GM10847 (cell line): ENCODE measurements around the gene CNPY1.

Experiments
- POLR2A ChIP-seq: IDR thresholded peaks from 2 replicates; pipeline ENCODE4 v1.6.1; 2011; ENCODE audit not compliant: insufficient read length; ENCODE audit errors: extremely low read depth

CNPY1 gene

DNA sequence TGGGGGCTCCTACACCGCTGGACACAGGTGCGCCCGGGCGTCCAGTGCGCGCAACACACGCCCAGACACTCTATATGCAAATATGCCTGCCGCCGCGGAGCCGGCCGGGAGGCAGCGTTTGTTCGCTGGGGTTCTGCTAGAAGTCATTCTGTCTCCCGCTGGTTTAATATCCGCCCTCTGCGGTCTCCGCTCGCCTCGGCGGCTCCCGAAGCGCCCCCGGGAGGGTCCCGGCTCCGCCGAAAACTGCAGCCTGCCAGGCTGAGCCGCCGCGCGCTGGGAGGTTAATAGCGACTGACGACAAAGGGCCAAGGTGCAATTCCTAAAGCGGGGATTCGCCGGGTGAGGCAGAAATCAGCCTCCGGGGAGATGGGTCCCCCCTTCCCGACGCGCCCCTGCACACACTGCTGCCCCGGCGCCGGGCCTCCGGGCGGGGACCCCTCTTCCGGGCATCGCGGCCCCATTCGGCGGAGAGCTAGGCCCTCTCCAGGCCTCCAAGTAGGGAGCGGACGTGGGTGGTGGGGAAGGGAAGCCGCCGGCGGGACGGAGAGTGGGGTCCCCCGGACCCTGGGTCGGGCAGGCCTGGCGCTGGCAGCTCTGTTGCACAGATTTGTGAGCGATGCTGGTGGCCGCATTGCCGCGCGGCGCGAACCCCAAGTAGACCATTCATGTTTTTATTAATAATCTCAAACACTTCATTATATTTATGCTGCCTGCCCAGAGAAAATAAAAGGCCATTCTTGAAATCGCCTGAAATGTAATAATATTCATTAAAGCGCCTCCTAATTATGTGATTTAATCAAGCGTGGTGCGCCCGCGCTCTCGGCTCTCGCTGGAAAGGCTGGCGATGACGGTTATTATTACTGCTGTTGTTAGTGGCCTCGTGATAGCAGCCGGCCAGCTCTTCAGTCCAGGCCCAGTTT is 79.3 kb downstream of the CNPY1 start:
- TF ChIP-seq POLR2A: no peak

- TF ChIP-seq POLR2A: no peak
Observed at GRCh38 chr7:155466142-155466813, 80.1 kb downstream of the CNPY1 start.

DNA sequence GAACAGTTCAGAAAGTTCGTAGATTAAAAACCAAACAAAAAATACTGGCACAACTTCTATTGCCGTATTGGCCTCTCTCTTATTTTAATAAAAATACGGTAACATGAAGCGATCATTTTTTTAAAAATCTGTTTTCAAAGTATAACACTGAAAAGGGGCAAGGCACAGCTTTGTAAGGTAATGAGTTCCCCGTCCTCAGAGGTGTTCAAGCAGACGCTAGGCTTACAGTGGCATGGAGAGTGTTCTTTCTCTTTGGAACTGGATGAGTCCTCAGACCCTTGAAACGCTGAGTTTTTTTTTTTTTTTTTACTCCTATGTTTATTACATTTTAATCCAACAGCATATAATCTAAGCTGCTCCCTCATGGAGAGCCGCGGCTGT is 80.6 kb downstream of the CNPY1 start:
- TF ChIP-seq POLR2A: no peak

DNA sequence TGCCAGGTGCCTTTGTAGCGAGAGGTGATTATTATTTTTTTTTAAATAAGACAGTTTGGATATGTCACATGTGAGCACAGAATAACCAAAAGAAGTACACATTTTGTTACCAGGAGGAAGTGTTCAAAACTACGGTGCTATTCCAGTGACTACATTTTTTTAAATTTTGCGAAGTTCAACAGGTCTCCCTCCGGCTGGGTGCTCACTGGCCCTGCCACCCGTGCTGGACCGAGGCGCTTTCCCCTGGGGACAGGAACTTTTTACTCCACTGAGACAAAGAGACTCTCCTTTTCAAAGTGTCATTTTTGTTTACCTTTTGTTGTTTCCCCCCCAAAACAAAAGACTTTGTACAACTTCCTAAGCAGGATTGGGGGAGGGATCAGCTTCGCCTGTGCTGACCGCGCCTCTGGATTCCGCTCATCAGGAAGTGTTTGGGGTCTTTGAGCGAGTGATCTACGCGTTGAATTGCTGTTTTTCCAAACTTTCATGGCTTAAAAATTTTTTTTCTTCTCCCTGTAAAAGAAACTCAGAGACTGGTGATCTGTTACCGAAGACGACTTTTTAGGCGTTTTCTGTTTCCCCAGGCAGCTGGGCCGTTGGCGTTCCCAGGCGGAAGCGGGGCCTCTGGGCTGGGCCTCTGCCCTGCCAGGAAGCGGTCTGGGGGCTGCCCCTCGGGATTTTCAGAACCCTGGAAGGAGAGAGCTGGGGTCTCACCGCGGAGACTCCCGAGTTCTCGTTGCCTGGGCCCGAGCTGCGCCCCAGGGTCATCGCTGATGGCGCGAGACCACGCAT is 81.2 kb downstream of the CNPY1 start:
- no peak for TF ChIP-seq POLR2A

- TF ChIP-seq POLR2A: no peak
Observed at GRCh38 chr7:155464183-155464582, 82.2 kb downstream of the CNPY1 start.

- no peak for TF ChIP-seq POLR2A
Observed at GRCh38 chr7:155463114-155463811, 83.1 kb downstream of the CNPY1 start.

GRCh38 chr7:155462163-155462735 is 84.1 kb downstream of the CNPY1 start:
- no peak for TF ChIP-seq POLR2A

GRCh38 chr7:155461631-155462030 is 84.7 kb downstream of the CNPY1 start:
- no peak for TF ChIP-seq POLR2A

DNA sequence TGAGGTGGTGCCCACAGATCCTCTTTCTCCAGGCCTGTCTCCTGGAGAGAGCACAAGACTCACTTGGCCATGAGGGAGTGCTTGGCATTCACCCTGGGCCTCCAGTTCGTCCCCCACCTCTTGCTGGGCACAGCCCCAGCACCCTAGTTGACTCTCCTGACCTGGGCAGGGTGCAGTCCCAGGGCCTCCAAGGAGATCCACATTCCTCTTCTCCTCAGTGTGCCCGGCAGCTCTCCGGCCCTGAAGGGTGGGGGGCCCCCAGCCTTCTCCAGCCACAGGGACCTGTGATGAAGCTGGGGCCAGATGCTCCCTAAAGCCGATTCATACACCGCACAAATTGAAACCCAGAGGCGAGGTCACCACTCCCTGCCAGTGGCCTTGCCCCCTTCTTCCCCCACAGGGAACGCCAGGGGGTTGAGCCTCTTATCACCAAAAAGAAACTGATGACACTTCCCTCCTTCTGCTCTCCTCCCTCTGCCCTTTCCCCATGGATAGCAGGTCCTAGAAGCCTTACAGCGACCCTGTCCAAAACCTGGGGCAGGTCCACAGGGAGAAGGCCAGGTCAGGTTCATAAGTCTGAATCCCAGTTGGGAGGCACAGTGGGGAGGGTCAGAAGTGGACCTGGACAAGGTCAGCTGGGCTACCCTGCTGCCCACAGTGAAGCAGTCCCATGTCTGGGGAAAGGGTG is 85.3 kb downstream of the CNPY1 start:
- no peak for TF ChIP-seq POLR2A

- no peak for TF ChIP-seq POLR2A
Observed at GRCh38 chr7:155459700-155460461, 86.5 kb downstream of the CNPY1 start.

- TF ChIP-seq POLR2A: no peak
Observed at GRCh38 chr7:155458878-155459699, 87.3 kb downstream of the CNPY1 start.

DNA sequence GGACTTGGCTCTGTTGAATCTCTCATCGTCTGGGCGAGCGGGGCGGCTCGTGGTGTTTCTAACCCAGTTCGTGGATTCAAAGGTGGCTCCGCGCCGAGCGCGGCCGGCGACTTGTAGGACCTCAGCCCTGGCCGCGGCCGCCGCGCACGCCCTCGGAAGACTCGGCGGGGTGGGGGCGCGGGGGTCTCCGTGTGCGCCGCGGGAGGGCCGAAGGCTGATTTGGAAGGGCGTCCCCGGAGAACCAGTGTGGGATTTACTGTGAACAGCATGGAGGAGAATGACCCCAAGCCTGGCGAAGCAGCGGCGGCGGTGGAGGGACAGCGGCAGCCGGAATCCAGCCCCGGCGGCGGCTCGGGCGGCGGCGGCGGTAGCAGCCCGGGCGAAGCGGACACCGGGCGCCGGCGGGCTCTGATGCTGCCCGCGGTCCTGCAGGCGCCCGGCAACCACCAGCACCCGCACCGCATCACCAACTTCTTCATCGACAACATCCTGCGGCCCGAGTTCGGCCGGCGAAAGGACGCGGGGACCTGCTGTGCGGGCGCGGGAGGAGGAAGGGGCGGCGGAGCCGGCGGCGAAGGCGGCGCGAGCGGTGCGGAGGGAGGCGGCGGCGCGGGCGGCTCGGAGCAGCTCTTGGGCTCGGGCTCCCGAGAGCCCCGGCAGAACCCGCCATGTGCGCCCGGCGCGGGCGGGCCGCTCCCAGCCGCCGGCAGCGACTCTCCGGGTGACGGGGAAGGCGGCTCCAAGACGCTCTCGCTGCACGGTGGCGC is 88.1 kb downstream of the CNPY1 start, which contains the start of gene EN2:
Gene EN2 (plus strand): TSS at position 19 of the 767 bp plus-strand sequence. CDS start 249 bp downstream, at position 268.
- TF ChIP-seq POLR2A: no peak
